Inflammatory macrophage treated with lipopolysaccharide for 4 hours (primary cell): ENCODE data around the gene C5orf24.
"Not testable (repeated sequence)": the region's sequence is repeated elsewhere in the genome, so short reads cannot be mapped to it uniquely, and the experiment has no call there.

Source experiments
- DNase-seq: peaks from one replicate; pipeline ENCODE4 v3.0.0-alpha.2; 2020

C5orf24 gene

GRCh38 chr5:134864707-134865106 lies 18.9 kb downstream of the C5orf24 start:
- no peak for DNase-seq

- no peak for DNase-seq
These were observed 27.7 kb downstream of the C5orf24 start for GRCh38 chr5:134873494-134873893.

- peak; percentile 86 for DNase-seq
These were observed 28.4 kb downstream of the C5orf24 start, which contains the start of gene TXNDC15 for GRCh38 chr5:134873987-134874830. TSS of gene TXNDC15 (plus strand) at chr5:134874371. CDS start at chr5:134874428, 57 bp downstream.

- peak; percentile 68 for DNase-seq
These were observed 29.3 kb downstream of the C5orf24 start for GRCh38 chr5:134874831-134875655.

GRCh38 chr5:134877159-134877558 lies 31.4 kb downstream of the C5orf24 start:
- DNase-seq: no peak

GRCh38 chr5:134878403-134878802 lies 32.6 kb downstream of the C5orf24 start:
- no peak for DNase-seq

- DNase-seq: no peak
These were observed 33.7 kb downstream of the C5orf24 start for GRCh38 chr5:134879456-134879855.

GRCh38 chr5:134880937-134881336 lies 35.2 kb downstream of the C5orf24 start:
- not testable (repeated sequence) for DNase-seq

GRCh38 chr5:134881711-134882110 lies 35.9 kb downstream of the C5orf24 start:
- DNase-seq: not testable (repeated sequence)

GRCh38 chr5:134887593-134888159 lies 41.9 kb downstream of the C5orf24 start:
- DNase-seq: no peak

- DNase-seq: no peak
These were observed 43.6 kb downstream of the C5orf24 start for GRCh38 chr5:134889335-134889734.

GRCh38 chr5:134891473-134891872 lies 45.7 kb downstream of the C5orf24 start:
- DNase-seq: no peak

GRCh38 chr5:134892282-134892681 lies 46.5 kb downstream of the C5orf24 start:
- no peak for DNase-seq

- DNase-seq: no peak
These were observed 47.2 kb downstream of the C5orf24 start for GRCh38 chr5:134892926-134893325.

- DNase-seq: no peak
These were observed 48.2 kb downstream of the C5orf24 start for GRCh38 chr5:134893748-134894505.

- DNase-seq: peak; percentile 69
These were observed 56.5 kb downstream of the C5orf24 start for GRCh38 chr5:134902071-134902801.

GRCh38 chr5:134904610-134905245 lies 59.0 kb downstream of the C5orf24 start, which contains the start of gene PCBD2:
TSS of gene PCBD2 (plus strand) at chr5:134905131. CDS start at chr5:134905140, 9 bp downstream.
- DNase-seq: peak; percentile 97

- DNase-seq: peak; percentile 67
These were observed 59.7 kb downstream of the C5orf24 start for GRCh38 chr5:134905246-134905996.

- no peak for DNase-seq
These were observed 61.0 kb downstream of the C5orf24 start for GRCh38 chr5:134906811-134907210.
